ENCODE results near the gene TCIRG1. TPM values are rescaled to one million over a fixed set of nuclear protein-coding genes. Genes with fewer than 3 reads are reported as not detected.
"Not testable (repeated sequence)": the region's sequence is repeated elsewhere in the genome, so short reads cannot be mapped to it uniquely, and the experiment has no call there.

TCIRG1 gene, protein sequence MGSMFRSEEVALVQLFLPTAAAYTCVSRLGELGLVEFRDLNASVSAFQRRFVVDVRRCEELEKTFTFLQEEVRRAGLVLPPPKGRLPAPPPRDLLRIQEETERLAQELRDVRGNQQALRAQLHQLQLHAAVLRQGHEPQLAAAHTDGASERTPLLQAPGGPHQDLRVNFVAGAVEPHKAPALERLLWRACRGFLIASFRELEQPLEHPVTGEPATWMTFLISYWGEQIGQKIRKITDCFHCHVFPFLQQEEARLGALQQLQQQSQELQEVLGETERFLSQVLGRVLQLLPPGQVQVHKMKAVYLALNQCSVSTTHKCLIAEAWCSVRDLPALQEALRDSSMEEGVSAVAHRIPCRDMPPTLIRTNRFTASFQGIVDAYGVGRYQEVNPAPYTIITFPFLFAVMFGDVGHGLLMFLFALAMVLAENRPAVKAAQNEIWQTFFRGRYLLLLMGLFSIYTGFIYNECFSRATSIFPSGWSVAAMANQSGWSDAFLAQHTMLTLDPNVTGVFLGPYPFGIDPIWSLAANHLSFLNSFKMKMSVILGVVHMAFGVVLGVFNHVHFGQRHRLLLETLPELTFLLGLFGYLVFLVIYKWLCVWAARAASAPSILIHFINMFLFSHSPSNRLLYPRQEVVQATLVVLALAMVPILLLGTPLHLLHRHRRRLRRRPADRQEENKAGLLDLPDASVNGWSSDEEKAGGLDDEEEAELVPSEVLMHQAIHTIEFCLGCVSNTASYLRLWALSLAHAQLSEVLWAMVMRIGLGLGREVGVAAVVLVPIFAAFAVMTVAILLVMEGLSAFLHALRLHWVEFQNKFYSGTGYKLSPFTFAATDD
- 100 and 156 TPM in 2 replicates for total RNA-seq

DNA sequence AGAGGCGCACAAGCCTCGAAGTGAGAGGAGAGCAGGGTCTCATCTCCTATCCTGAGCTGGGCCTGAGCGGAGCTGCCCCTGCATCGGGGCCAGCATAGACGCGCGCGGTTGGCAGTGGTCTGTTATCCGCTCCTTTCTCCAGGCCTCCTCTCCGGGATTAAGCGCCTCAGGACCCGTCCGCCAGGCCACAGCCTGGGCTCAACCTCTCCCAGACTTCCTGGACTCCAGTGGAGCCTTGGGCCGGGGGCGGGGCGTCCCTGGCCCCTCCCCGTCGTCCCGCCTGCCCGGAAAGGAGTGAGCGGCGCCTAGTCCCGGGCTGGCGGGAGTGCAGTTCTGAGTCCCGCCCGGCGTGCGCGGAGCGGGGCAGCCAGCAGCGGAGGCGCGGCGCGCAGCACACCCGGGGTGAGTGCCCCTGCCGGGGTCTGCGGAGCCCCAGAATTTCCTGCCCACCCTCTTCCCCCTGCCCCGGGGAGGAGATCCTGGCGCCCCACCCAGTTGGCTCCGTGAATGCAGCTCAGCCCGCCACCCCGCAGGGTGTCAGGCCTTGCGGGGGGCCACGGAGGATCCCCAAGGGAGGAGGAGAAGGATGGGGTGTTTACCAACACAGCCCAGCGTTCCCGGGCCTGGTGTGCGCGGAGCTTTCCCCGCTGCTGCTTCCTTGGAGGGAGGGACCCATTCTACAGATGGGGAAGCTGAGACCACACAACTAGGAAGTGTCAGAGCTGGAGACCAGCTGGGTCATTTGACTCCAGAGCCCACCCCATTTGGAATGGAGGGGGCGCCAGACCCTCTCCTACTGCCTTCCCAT, at the start of gene TCIRG1:
Gene TCIRG1, plus strand, starts transcription at position 308 of the 808 bp plus-strand sequence. CDS start 2,247 bp downstream, outside the sequence.
- H3K4me3 ChIP-seq (ENCODE audit: low read depth, low read length) = peak within 1 kb of the TSS; percentile 82
- TF ChIP-seq, protein P1, sequence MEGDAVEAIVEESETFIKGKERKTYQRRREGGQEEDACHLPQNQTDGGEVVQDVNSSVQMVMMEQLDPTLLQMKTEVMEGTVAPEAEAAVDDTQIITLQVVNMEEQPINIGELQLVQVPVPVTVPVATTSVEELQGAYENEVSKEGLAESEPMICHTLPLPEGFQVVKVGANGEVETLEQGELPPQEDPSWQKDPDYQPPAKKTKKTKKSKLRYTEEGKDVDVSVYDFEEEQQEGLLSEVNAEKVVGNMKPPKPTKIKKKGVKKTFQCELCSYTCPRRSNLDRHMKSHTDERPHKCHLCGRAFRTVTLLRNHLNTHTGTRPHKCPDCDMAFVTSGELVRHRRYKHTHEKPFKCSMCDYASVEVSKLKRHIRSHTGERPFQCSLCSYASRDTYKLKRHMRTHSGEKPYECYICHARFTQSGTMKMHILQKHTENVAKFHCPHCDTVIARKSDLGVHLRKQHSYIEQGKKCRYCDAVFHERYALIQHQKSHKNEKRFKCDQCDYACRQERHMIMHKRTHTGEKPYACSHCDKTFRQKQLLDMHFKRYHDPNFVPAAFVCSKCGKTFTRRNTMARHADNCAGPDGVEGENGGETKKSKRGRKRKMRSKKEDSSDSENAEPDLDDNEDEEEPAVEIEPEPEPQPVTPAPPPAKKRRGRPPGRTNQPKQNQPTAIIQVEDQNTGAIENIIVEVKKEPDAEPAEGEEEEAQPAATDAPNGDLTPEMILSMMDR (conservative IDR thresholded peaks at IDR 0.05; ENCODE audit: low read depth, low read length) = no peak
- no peak for DNase-seq (ENCODE audit: low read depth)

DNA sequence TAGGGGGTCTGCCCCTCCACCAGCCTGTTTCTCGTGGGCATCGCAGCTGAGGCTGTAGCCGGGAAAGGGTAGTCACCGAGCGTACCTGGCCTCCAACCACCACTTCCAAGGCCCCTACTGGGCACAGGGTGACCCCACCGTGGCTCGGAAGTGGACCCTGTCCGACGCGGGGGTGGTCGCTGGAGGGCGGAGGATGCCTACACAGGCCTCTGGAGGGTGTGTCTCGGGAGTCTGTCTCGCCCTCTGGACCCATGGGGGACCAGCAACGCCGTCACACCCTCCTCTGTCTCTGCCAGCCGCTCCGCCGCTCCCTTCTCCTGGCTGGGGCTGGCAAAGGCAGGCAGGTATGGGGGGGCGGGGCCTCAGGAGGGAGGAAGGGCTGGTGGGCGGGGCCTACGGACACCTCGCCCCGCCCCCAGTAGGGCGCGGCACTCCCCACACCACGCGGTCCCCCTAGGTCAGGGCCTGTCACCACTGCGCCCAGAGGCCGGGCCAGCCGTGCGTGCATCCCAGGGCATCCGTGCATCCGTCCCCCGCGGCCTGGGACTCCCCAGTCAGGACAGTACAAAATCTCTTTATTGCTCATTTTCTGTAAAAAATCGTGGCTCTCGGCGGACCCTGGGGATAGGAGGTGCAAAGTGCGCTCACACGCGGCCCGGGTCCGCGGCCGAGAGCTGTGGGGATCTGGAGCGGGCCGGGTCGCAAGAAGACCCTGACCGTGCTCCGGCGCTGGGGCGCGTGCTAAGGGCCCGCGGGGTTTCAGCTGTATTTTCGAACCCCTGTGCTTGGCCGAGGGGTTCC, 48.1 kb upstream of the TCIRG1 start:
- not testable (repeated sequence) for DNase-seq (ENCODE audit: low read depth)

DNA sequence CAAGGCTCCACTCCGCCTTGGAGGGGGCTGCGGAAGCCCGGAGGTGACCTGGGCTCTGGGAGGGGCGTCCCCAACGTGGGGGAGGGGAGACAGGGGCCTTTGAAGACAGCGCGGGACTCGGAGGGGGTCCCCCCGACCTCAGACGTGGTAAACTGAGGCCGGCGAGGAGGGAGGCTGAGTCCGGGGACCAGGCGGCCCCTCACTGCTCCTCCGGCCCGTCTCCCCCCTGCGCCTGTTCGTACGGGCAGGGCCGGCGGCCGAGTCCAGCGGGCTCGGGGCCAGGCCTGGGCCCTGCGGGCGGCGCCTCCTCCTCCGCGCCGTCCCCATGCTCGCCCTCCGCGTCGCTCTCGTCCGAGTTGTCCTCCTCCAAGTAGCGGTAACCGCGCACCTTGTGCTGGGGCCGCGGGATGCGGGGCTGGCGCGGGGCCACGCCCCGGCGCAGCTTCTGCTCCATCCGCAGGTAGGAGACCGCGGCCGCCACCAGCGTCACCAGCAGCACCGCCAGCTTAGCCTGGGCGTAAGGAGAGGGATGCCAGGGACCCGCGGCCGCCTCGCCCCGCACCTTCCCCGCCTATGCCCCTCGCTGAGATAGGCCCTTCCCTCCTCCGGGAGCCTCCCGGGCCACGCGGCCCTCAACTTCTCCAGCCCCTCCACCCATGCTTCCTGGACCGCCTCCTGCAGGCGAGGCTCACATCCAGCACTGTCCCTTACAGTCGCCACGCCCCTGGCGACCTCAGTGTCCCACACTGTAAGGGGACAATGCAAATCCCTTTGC, 47.3 kb upstream of the TCIRG1 start:
- not testable (repeated sequence) for H3K4me3 ChIP-seq (ENCODE audit: low read depth, low read length); DNase-seq (ENCODE audit: low read depth)

More for the DNA sequence above, 48.1 kb upstream of the TCIRG1 start:
- not testable (repeated sequence) for H3K4me3 ChIP-seq (ENCODE audit: low read depth, low read length)

DNA sequence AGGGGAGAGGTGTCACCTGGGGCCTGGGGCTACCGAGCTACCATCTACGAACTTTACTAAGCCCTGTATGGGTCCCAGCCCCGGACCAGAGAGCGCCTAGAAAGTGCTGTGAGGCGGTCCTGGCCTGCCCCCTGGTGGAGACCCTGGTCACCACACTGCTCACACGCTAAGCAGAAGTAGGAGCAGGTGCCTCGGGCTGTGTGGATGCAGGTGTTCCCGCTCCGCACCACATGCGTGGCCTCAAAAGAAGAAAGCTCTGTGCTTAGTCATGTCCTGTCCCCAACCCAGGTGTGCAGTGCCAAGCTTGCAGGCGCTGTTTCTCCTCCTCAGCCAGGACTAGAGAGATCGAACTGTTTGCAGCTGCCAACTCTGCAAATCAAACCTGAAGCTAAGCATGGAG, 45.0 kb upstream of the TCIRG1 start:
- H3K4me3 ChIP-seq (ENCODE audit: low read depth, low read length); DNase-seq (ENCODE audit: low read depth): not testable (repeated sequence)
- TF ChIP-seq, protein P1 (conservative IDR thresholded peaks at IDR 0.05; ENCODE audit: low read depth, low read length) = peak; percentile 49

DNA sequence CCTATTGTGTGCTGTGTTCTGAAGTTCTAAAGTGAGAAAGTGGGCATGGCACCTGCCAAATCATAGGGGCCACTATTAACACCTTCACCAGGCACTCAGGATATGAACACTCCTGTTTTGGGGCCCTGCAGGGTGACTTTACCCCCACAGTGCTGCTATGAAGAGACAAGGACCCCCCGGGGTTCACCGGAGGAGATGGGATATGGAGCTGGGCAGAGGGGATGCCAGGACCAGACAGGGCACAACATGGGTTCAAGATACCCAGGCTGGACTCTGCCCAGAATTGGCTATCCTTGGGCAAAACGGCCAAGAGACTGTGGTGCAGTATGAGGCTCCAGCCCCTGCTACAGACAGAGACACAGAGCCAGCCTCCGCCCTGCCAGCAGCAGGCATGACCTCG, 44.4 kb upstream of the TCIRG1 start:
- not testable (repeated sequence) for H3K4me3 ChIP-seq (ENCODE audit: low read depth, low read length); DNase-seq (ENCODE audit: low read depth)

DNA sequence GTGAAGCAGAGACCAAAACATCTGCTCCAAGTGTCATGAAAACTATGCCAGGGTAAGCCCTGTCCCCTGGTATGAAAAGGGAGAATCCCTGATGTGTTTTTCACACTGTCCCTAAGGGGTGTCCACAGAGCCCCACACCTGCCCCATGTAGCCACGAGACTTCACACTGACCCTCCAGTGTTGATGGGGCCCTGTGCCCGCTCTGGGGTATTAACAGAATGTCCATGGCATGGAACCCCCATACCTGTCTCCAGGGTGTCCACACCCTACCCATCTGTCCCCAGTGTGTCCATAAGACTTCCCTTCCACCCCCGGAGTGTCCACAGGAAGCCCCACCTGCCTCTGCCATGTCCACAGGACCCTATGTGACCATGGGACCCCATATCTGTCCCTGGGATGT, 43.7 kb upstream of the TCIRG1 start:
- not testable (repeated sequence) for DNase-seq (ENCODE audit: low read depth); H3K4me3 ChIP-seq (ENCODE audit: low read depth, low read length)

DNA sequence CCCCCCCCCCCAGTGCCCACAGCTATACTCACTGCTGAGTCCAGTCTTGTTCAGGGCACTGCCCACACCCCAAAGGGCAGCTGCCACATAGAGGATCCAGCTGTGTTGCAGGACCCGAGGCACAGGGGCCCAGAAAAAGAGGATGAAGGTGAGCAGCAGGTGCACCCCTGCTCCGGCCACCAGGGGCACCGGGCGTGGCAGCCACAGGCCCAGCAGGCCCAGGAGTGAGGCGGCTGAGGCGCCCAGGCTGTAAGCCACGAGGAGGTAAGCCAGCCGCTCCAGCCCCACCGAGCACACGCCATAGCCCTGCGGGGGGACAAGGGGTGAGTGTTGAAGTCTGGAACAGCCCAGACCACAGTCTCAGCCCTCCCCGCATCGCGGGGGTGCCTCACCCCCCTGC, 43.2 kb upstream of the TCIRG1 start:
- H3K4me3 ChIP-seq (ENCODE audit: low read depth, low read length) = not testable (repeated sequence)

DNA sequence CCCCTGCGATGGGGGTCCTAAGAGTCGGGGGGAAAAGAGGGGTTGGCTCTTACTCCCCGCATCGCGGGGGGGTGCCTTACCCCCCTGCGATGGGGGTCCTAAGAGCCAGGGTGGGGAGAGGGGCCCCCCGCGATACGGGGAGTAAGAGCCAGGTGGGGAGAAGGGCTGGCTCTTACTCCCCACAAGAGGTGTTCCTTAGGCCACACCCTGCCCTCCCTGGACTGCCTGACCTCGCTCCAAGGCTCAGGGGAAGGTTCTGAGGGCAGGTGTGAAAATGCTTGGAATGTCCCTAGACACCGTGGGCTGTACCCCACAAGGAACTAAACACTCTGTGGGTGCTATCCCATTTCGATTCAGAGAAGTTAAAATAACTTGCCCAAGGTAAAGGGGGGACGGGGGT, 42.8 kb upstream of the TCIRG1 start:
- DNase-seq (ENCODE audit: low read depth) = no peak
- TF ChIP-seq, protein P1 (conservative IDR thresholded peaks at IDR 0.05; ENCODE audit: low read depth, low read length) = no peak
- no peak overlapping the region for H3K4me3 ChIP-seq (ENCODE audit: low read depth, low read length)

More for the DNA sequence above, 43.2 kb upstream of the TCIRG1 start:
- not testable (repeated sequence) for DNase-seq (ENCODE audit: low read depth)
